K562 (cell line): ENCODE results near the gene PCLAF. TPM values are rescaled to one million over a fixed set of nuclear protein-coding genes. Genes with fewer than 3 reads are reported as not detected.
A peak's percentile ranks its signal among the peaks of the same experiment; 100 is the strongest.

Source experiments
- CSDE1 ChIP-seq, 2 experiments: fragments of 450-650 bp; IDR thresholded peaks; 2 replicates each; pipeline ENCODE4 v1.6.1; 2016; ENCODE audit warnings: mild to moderate bottlenecking in 1 of 2
- DIDO1 ChIP-seq: fragments of 450-650 bp; IDR thresholded peaks from 2 replicates; pipeline ENCODE4 v1.6.1; 2016; ENCODE audit warnings: low read depth, missing biosample characterization, missing genetic modification characterization
- E2F8 ChIP-seq: fragments of 450-650 bp; IDR thresholded peaks from 2 replicates; pipeline ENCODE4 v1.7.1; 2018; ENCODE audit warnings: mild to moderate bottlenecking, low read depth; ENCODE audit not compliant: partially characterized antibody
- HDAC1 ChIP-seq, 2 experiments: fragments of 450-650 bp; IDR thresholded peaks; 2 replicates each; pipeline ENCODE4 v1.6.1; 2016 to 2017; ENCODE audit warnings: inconsistent platforms in 1 of 2, mild to moderate bottlenecking in 1 of 2, moderate library complexity in 1 of 2
- MTA3 ChIP-seq: fragments of 450-650 bp; formaldehyde crosslinking; IDR thresholded peaks from 2 replicates; pipeline ENCODE4 v1.6.1; 2017; ENCODE audit warnings: mild to moderate bottlenecking, borderline replicate concordance
- NR2C2 ChIP-seq, 2 experiments: fragments of 200-800 bp in 1 of 2; sonication (Bioruptor generic) in 1 of 2; sonication (generic) in 1 of 2; formaldehyde crosslinking in 1 of 2; IDR thresholded peaks; 2 replicates each; pipeline versions ENCODE4 v1.6.1 to v1.8.0; 2016 to 2022; ENCODE audit warnings: mild to moderate bottlenecking in 1 of 2, missing compliant biosample characterization in 1 of 2, missing genetic modification characterization in 1 of 2, missing genetic modification reagents in 1 of 2
- PRDM10 ChIP-seq: fragments of 450-650 bp; IDR thresholded peaks from 2 replicates; pipeline ENCODE4 v1.6.1; 2018; ENCODE audit not compliant: partially characterized antibody
- PTRF ChIP-seq: fragments of 450-650 bp; IDR thresholded peaks from 2 replicates; pipeline ENCODE4 v1.6.1; 2016; ENCODE audit warnings: mild to moderate bottlenecking, missing genetic modification characterization, missing compliant biosample characterization
- RREB1 ChIP-seq: fragments of 250-450 bp; sonication (Bioruptor Pico); IDR thresholded peaks from 2 replicates; pipeline ENCODE4 v1.4.0; 2020
- SOX6 ChIP-seq: fragments of 450-650 bp; IDR thresholded peaks from 2 replicates; pipeline ENCODE4 v1.6.1; 2014; ENCODE audit warnings: mild to moderate bottlenecking
- XRCC5 ChIP-seq: fragments of 200-400 bp; formaldehyde crosslinking; IDR thresholded peaks from 2 replicates; pipeline ENCODE4 v1.6.1; 2017; ENCODE audit warnings: low read depth, mild to moderate bottlenecking, low read length
- ZNF512 ChIP-seq: IDR thresholded peaks from 2 replicates; pipeline ENCODE4 v1.6.1; 2016; ENCODE audit warnings: missing genetic modification characterization, missing compliant biosample characterization
- polyA plus RNA-seq, 8 experiments: library from polyadenylated mRNA; depleted of rRNA in 4 of 8; stranded (reverse) in 5 of 8; unstranded in 3 of 8; fragments of >200 nt; fragmentation: Nextera tagmentation in 2 of 8; fragmentation: Illumina TruSeq in 1 of 8; extraction: Ambion mirVana in 2 of 8; extraction: Trizol in 1 of 8; gene quantifications; 2 replicates each; pipeline versions ENCODE4 v1.2.1 to v1.2.3, GENCODE V29; 2011 to 2014; ENCODE audit warnings: inconsistent platforms in 1 of 8, missing spikeins in 1 of 8
- total RNA-seq, 7 experiments: library from RNA; depleted of rRNA in 6 of 7; stranded (reverse); fragments of >200 nt in 6 of 7; fragmentation: Illumina TruSeq in 2 of 7; extraction: Trizol in 2 of 7; gene quantifications; 2 replicates each; pipeline versions ENCODE4 v1.2.1 to v1.2.3, GENCODE V29; 2011 to 2021; ENCODE audit warnings: low replicate concordance in 1 of 7

The PCLAF gene
- total and polyA plus RNA-seq, 9 of the 15 experiments (the other 6 are each of a cell fraction or from before 2014, with no cell fraction given) = 112 to 881 (median 360) TPM

- TF ChIP-seq RREB1 (no peak), XRCC5 (no peak), CSDE1 (IDR thresholded peaks at IDR 0.05) (peak in 1 of 2 experiments; percentile 73; a peak in 2 of 4 replicates), E2F8 (peak; percentile 87), NR2C2 (CRISPR knock-in tag; IDR thresholded peaks at IDR 0.05) (peak; percentile 99), NR2C2 (tag; IDR thresholded peaks at IDR 0.05) (peak; percentile 100), SOX6 (peak; percentile 62; the same call in 1 of the 2 replicates), ZNF512 (tag) (no peak), DIDO1 (tag) (0 out of 2 replicates have a peak, but pooled peaks have one; percentile 40), PTRF (no peak), MTA3 (no peak), PRDM10 (peak; percentile 46), HDAC1 (IDR thresholded peaks at IDR 0.05) (peak; percentile 47 to 98; a peak in 2 of 4 replicates)
Observed at GRCh38 chr15:64355944-64356709, 25.1 kb downstream of the PCLAF start, which contains the start of gene CSNK1G1 (continued).
